ENCODE measurements around the gene PIK3R3.

- no peak for TF ChIP-seq CTCF (IDR thresholded peaks at IDR 0.05)
- no peak for TF ChIP-seq POLR2A (IDR thresholded peaks at IDR 0.05)
Measured at GRCh38 chr1:46057781-46058180, 74.6 kb downstream of the PIK3R3 start.
